Keratinocyte (primary cell): ENCODE results near the gene PRR33. TPM values are rescaled to one million over a fixed set of nuclear protein-coding genes. Genes with fewer than 3 reads are reported as not detected.

Experiments used
- DNase-seq: peaks from one replicate; pipeline ENCODE4 v3.0.0-alpha.2; 2011; ENCODE audit warnings: low read depth, missing footprints, low spot score
- FAIRE-seq: peaks from 2 replicates; lab custom pipeline; 2011; peaks lifted over from hg19 to GRCh38; lab: Jason Lieb, UNC
- H2AFZ ChIP-seq: 2 replicates; pipeline ENCODE4 v1.6.0; 2012; ENCODE audit warnings: low read length, control low read depth, inconsistent platforms; ENCODE audit not compliant: control insufficient read depth
- H3K27ac ChIP-seq: 2 replicates; pipeline ENCODE4 v1.5.1; 2011; ENCODE audit warnings: low read length; ENCODE audit not compliant: control insufficient read depth, insufficient read depth
- H3K27me3 ChIP-seq: 3 replicates; pipeline ENCODE4 v1.6.0; 2011; ENCODE audit warnings: low read length; ENCODE audit not compliant: control insufficient read depth, insufficient read depth; ENCODE audit errors: extremely low read depth
- H3K36me3 ChIP-seq, 2 experiments: 2 replicates in 1 of 2; 3 replicates in 1 of 2; pipeline ENCODE4 v1.5.1; 2011; ENCODE audit warnings: low read length in 2 of 2, mild to moderate bottlenecking in 1 of 2; ENCODE audit not compliant: control insufficient read depth in 2 of 2, insufficient read depth in 2 of 2; ENCODE audit errors: extremely low read depth in 1 of 2
- H3K4me1 ChIP-seq: 3 replicates; pipeline ENCODE4 v1.5.1; 2011; ENCODE audit warnings: low read length; ENCODE audit not compliant: control insufficient read depth, insufficient read depth; ENCODE audit errors: extremely low read depth
- H3K4me2 ChIP-seq: 3 replicates; pipeline ENCODE4 v1.6.0; 2011; ENCODE audit warnings: low read depth, low read length; ENCODE audit not compliant: control insufficient read depth, insufficient read depth; ENCODE audit errors: extremely low read depth
- H3K4me3 ChIP-seq, 3 experiments: fragments of 200-600 bp in 1 of 3; sonication (generic) in 1 of 3; 2 replicates in 2 of 3; 3 replicates in 1 of 3; pipeline ENCODE4 v1.5.1; 2011 to 2016; ENCODE audit warnings: low read length in 3 of 3, mild to moderate bottlenecking in 3 of 3, control low read depth in 2 of 3, inconsistent platforms in 1 of 3, low read depth in 1 of 3, mixed read lengths in 1 of 3, mixed run types in 1 of 3, moderate library complexity in 1 of 3; ENCODE audit not compliant: control insufficient read depth in 2 of 3, insufficient read depth in 2 of 3; ENCODE audit errors: extremely low read depth in 1 of 3
- H3K79me2 ChIP-seq: 2 replicates; pipeline ENCODE4 v1.6.0; 2012; ENCODE audit warnings: low read length; ENCODE audit not compliant: control insufficient read depth, insufficient read depth
- H3K9ac ChIP-seq: 3 replicates; pipeline ENCODE4 v1.6.0; 2011; ENCODE audit warnings: low read length; ENCODE audit not compliant: control insufficient read depth, insufficient read depth; ENCODE audit errors: extremely low read depth
- H3K9me1 ChIP-seq: 3 replicates; pipeline ENCODE4 v1.6.0; 2011; ENCODE audit warnings: low read length; ENCODE audit not compliant: control insufficient read depth, insufficient read depth; ENCODE audit errors: extremely low read depth
- H3K9me3 ChIP-seq: 2 replicates; pipeline ENCODE4 v1.5.1; 2012; ENCODE audit warnings: low read depth, low read length; ENCODE audit not compliant: control insufficient read depth
- H4K20me1 ChIP-seq: 3 replicates; pipeline ENCODE4 v1.6.0; 2011; ENCODE audit warnings: low read length; ENCODE audit not compliant: control insufficient read depth, insufficient read depth; ENCODE audit errors: extremely low read depth
- CTCF ChIP-seq, 3 experiments: IDR thresholded peaks in 1 of 3; conservative IDR thresholded peaks in 1 of 3; optimal IDR thresholded peaks in 1 of 3; 2 replicates in 2 of 3; 3 replicates in 1 of 3; pipeline versions ENCODE3 to v1.5.1; 2011; ENCODE audit warnings: low read length in 3 of 3, mild to moderate bottlenecking in 3 of 3, moderate library complexity in 2 of 3, control low read depth in 1 of 3, inconsistent platforms in 1 of 3; ENCODE audit not compliant: insufficient read depth in 2 of 3; ENCODE audit errors: extremely low read depth in 1 of 3
- EZH2 ChIP-seq: IDR thresholded peaks from one replicate; pipeline ENCODE4 v1.6.1; 2012; ENCODE audit warnings: inconsistent platforms, mild to moderate bottlenecking, low read length, moderate library complexity
- dilution Hi-C: fragments of 300-500 bp; cut with MboI; formaldehyde crosslinking; loops from one replicate; pipeline ENCODE4 v1.7.0; 2020; ENCODE audit warnings: low sequenced_read_pairs; ENCODE audit not compliant: extremely low pct_ligation_motif_present
- polyA plus RNA-seq, 5 experiments: library from polyadenylated mRNA; depleted of rRNA in 3 of 5; stranded (reverse) in 3 of 5; stranded (forward) in 1 of 5; unstranded in 1 of 5; fragments of >200 nt; gene quantifications; 1 replicate in 1 of 5; 2 replicates in 3 of 5; 3 replicates in 1 of 5; pipeline versions ENCODE4 v1.2.1 to v1.2.3, GENCODE V29; 2011 to 2012; ENCODE audit warnings: missing spikeins in 2 of 5, low read depth in 1 of 5, low replicate concordance in 1 of 5

Gene PRR33
- polyA plus RNA-seq, 1 donor (not counting 4 experiments of a cell fraction or from before 2014, with no cell fraction given): not detected

GRCh38 chr11:1890856-1891830, 552 bp downstream of the PRR33 start:
- FAIRE-seq (no peak), DNase-seq (no peak)
- Histone ChIP-seq H4K20me1 (no peaks in the 10 kb centered on the region), H3K4me3 (no peak overlapping the region), H3K36me3 (no peaks in the 10 kb centered on the region), H2AFZ (no peak overlapping the region), H3K27ac (no peak overlapping the region), H3K4me1 (no peaks in the 10 kb centered on the region), H3K9me1 (no peaks in the 10 kb centered on the region), H3K9me3 (no peaks in the 10 kb centered on the region), H3K27me3 (peaks cover 3% of the 10 kb centered on the region), H3K79me2 (no peaks in the 10 kb centered on the region), H3K4me2 (no peak overlapping the region), H3K9ac (no peak overlapping the region)
- dilution Hi-C loops: no loop called here
- TF ChIP-seq CTCF (optimal IDR thresholded peaks at IDR 0.05 in 1 of 3, IDR thresholded peaks at IDR 0.05 in 1 of 3, conservative IDR thresholded peaks at IDR 0.05 in 1 of 3; ENCODE audit: extremely low read depth in 1 of 3, insufficient read depth in 2 of 3, low read length in 3 of 3): no peak

GRCh38 chr11:1889941-1890855, 1.5 kb downstream of the PRR33 start:
- peaks cover 3% of the 10 kb centered on the region for H3K27me3 ChIP-seq
- H3K4me3 ChIP-seq: no peak overlapping the region
- no peak for FAIRE-seq
- H3K9me1 ChIP-seq: no peaks in the 10 kb centered on the region
- H3K27ac ChIP-seq: no peak overlapping the region
- no peak overlapping the region for H3K9ac ChIP-seq
- H3K79me2 ChIP-seq: no peaks in the 10 kb centered on the region
- H3K9me3 ChIP-seq: no peaks in the 10 kb centered on the region
- TF ChIP-seq CTCF (optimal IDR thresholded peaks at IDR 0.05 in 1 of 3, IDR thresholded peaks at IDR 0.05 in 1 of 3, conservative IDR thresholded peaks at IDR 0.05 in 1 of 3; ENCODE audit: extremely low read depth in 1 of 3, insufficient read depth in 2 of 3, low read length in 3 of 3) (no peak), EZH2 (no peak)
- no peak overlapping the region for H2AFZ ChIP-seq
- dilution Hi-C loops: no loop called here
- H4K20me1 ChIP-seq: no peaks in the 10 kb centered on the region
- H3K4me2 ChIP-seq: no peak overlapping the region
- H3K36me3 ChIP-seq: no peaks in the 10 kb centered on the region
- no peaks in the 10 kb centered on the region for H3K4me1 ChIP-seq
- no peak for DNase-seq
